GM18517 (cell line): Measurements from ENCODE around the gene SNX22.
A peak's percentile ranks its signal among the peaks of the same experiment; 100 is the strongest.
"Not testable (repeated sequence)": the region's sequence is repeated elsewhere in the genome, so short reads cannot be mapped to it uniquely, and the experiment has no call there.

Source experiments
- ATAC-seq: cut with Tn5 transposase; IDR thresholded peaks from one replicate; pipeline ENCODE4 v1.9.1; 2021; ENCODE audit warnings: mild to moderate bottlenecking, moderate library complexity; ENCODE audit not compliant: unreplicated experiment

The SNX22 gene

GRCh38 chr15:64151727-64152506, at the start of gene SNX22:
Gene SNX22, plus strand, starts transcription at chr15:64151731. Its CDS starts 45 bp downstream, at chr15:64151776.
- ATAC-seq, result peak; percentile 6

DNA sequence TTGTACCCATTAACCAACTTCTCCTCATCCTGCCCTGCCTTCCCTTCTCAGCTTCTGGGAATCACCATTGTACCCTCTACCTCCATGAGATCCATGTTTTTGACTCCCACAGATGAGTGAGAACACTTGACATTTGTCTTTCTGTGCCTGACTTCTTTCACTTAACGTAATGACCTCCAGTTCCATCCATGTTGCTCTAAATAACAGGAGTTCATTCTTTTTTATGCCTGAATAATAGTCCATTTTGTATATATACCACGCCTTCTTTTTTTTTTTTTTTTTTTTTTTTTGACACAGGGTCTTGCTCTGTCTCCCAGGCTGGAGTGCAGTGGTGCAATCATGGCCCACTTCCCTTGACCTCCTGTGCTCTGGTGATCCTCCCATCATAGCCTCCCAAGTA, 49.0 kb upstream of the SNX22 start:
- ATAC-seq, result no peak

- no peak for ATAC-seq
Observed at GRCh38 chr15:64105113-64105704, 46.3 kb upstream of the SNX22 start.

GRCh38 chr15:64107337-64107736, 44.2 kb upstream of the SNX22 start:
- ATAC-seq, result no peak

GRCh38 chr15:64110108-64110701, 41.3 kb upstream of the SNX22 start:
- not testable (repeated sequence) for ATAC-seq

- peak; percentile 48 for ATAC-seq
Observed at GRCh38 chr15:64110950-64111678, 40.4 kb upstream of the SNX22 start.

GRCh38 chr15:64111679-64112050, 39.9 kb upstream of the SNX22 start:
- no peak for ATAC-seq

GRCh38 chr15:64112073-64112772, 39.3 kb upstream of the SNX22 start:
- ATAC-seq, result no peak

GRCh38 chr15:64112904-64113303, 38.6 kb upstream of the SNX22 start:
- no peak for ATAC-seq

GRCh38 chr15:64117759-64118487, 33.6 kb upstream of the SNX22 start:
- ATAC-seq, result no peak

DNA sequence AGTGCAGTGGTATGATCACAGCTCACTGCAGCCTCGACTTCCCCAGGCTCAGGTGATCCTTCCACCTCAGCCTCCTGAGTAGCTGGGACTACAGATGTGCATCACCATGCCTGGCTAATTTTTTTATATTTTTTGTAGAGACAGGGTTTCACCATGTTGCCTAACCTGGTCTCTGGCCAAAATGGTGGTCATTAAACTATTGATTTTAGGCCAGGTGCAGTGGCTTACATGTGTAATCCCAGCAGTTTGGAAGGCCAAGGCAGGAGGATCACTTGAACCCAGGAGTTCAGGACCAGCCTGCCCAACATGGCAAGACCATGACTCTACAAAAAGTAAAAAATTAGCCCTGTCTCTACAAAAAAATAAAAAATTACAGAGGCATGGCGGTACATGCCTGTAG, 31.2 kb upstream of the SNX22 start:
- ATAC-seq, result not testable (repeated sequence)

DNA sequence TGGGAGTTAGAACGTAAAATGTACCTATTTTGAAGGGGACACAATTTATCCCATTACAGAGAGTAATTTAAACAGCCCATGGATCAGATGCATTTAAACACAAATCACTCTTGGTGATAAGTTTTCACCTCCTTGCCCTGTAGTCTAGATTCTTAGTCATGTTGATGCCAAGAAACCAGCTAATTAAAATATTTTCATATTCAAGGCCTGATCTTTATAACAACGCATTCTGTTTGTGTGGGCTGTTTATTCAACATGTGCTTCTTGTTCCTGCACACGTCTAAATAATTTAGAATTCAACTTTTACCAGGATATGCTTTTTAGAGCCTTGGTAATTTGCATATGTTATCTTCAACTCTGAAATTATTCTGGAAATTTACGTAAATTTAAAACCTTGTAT, 29.9 kb upstream of the SNX22 start:
- no peak for ATAC-seq

DNA sequence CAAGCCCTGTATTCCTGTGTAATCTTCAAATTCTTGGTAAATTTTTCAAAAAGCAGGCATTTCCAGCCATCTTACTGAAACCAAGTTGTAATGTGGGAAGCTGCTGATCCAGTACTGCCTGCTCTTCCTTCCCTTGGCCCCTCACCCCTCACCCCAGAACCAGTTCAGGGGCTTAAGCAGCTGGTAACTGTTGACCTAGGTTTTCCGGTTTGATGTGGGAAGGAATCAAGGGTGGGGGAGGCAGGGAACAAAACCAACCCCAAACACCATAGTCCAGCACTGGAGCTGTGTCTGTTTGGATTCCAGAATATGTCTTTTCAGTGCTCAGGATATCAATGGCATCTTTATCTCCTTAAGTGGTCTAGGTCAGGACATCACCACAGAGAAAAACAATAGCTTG, 29.1 kb upstream of the SNX22 start:
- no peak for ATAC-seq

GRCh38 chr15:64122936-64123351, 28.6 kb upstream of the SNX22 start:
- no peak for ATAC-seq

DNA sequence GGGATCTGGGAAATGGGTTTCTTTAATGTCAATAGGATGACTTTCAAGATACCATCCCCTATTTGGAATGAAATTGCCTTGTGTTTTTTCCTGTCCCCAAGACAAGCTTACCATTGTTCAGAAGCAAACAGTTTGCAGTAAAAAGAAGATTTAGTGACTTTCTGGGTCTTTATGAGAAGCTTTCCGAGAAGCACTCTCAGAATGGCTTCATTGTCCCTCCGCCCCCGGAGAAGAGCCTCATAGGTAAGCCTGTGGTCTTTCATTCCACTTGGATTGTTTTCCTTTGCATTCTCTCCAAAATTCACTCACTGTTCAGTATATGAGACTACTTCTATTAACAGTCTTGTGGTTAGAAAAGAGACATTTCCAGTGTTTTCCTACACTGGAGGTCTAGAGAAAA, 25.6 kb upstream of the SNX22 start:
- ATAC-seq, result no peak

DNA sequence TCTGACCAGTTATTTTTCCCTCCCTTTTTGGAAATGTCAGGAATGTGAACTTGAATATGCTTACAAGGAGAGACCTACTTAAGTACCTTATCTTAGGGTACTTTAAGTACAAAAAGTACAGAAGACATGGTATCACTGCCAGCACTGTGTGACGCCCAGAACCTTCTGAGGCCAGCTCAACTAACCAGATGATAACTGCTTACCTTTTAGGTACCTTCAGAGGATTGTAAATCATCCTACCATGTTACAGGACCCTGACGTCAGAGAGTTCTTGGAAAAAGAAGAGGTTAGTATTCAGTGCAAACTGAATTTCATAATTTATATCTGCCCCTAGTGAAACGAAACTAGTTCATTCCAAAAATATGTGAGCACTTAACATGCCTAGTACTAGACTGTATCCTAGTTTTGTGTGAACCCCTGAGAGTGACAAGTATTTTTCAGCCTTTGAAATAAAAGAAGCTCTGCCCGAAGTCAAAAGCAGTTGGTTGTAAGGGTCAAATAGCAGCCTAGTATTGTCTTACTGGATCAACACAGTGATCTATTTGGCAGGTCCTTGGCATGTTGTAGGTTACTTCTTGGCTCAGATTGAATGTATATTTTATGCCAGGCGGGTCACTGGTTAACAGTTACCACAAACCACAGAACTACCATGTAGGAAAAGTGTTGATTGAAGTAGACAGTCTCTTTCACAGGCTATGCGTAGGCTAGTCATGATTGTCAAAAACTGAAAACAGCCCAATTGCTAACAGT, 23.8 kb upstream of the SNX22 start:
- ATAC-seq, result no peak

GRCh38 chr15:64130159-64130558, 21.4 kb upstream of the SNX22 start:
- ATAC-seq, result no peak

DNA sequence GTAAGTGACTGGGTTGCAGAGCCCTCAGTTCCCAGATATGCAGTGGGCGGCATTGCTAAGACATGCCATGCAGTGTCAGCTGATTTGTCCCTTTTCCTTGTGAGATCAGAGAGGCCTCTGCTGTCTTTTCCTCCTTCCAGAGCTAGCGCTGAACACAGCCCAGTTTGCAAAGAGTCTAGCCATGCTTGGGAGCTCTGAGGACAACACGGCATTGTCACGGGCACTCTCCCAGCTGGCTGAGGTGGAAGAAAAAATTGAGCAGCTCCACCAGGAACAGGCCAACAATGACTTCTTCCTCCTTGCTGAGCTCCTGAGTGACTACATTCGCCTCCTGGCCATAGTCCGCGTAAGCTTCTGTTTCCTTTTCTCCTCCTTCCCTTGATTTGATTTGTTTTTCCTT, 20.0 kb upstream of the SNX22 start:
- no peak for ATAC-seq

DNA sequence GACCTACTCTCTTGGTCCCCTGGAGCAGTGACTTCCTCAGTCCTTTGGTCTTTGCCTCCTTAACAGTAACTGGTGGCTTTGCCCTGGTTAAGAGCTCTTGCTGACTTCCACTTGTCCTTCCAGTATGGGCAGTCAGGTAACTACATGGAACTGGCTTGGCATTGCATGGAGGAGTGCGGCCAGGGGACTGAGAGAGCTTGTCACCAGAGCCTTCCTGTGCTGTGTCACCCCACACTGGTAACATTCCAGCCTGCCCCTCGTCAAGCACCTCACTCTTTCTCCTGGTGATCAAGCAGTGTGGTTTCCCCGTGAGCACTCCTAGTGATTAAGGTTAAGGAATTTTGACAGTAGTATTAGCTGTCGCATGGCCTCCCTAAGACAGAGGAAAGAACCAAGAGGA, 19.3 kb upstream of the SNX22 start:
- ATAC-seq, result no peak
